Epithelial cell of proximal tubule (primary cell): ENCODE results near the gene NRDE2. TPM values are rescaled to one million over a fixed set of nuclear protein-coding genes. Genes with fewer than 3 reads are reported as not detected.

Experiments used
- DNase-seq: peaks from one replicate; pipeline ENCODE4 v3.0.0-alpha.2; 2011; ENCODE audit warnings: low read depth
- H3K4me3 ChIP-seq: 2 replicates; pipeline ENCODE4 v1.5.1; 2011; ENCODE audit warnings: low read depth, mild to moderate bottlenecking, low read length
- total RNA-seq: library from RNA; depleted of rRNA; stranded (reverse); fragments of >200 nt; gene quantifications from 2 replicates; pipeline ENCODE4 v1.2.3, GENCODE V29; 2015
- TF ChIP-seq, protein P1 (sequence below): conservative IDR thresholded peaks from 2 replicates; pipeline ENCODE4 v1.5.1; 2012; ENCODE audit warnings: low read depth, mild to moderate bottlenecking, low read length

NRDE2 gene
- total RNA-seq, 1 donor from 2014 or later, result 16.5 TPM

DNA sequence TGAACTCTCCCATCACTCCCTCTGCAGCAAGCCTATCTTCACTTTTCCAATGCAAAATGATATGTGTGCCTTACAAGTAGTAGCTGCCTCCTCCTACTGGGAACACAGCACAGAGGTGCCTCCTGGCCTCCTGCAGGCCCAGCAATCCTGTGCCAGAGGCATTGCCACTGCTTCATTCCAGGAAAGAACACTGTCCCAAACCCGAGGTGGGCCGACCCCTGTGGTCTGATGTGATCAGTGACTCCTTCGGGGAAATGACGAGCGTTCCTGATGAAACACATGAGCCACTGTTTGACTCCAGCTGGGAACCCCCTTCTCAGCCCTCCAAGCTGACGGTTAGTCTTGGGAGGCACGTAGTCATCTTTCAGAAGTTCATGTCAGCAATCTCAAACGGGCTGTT lies 55.9 kb downstream of the NRDE2 start:
- H3K4me3 ChIP-seq, result no peak overlapping the region
- no peak for DNase-seq
- TF ChIP-seq, protein P1, sequence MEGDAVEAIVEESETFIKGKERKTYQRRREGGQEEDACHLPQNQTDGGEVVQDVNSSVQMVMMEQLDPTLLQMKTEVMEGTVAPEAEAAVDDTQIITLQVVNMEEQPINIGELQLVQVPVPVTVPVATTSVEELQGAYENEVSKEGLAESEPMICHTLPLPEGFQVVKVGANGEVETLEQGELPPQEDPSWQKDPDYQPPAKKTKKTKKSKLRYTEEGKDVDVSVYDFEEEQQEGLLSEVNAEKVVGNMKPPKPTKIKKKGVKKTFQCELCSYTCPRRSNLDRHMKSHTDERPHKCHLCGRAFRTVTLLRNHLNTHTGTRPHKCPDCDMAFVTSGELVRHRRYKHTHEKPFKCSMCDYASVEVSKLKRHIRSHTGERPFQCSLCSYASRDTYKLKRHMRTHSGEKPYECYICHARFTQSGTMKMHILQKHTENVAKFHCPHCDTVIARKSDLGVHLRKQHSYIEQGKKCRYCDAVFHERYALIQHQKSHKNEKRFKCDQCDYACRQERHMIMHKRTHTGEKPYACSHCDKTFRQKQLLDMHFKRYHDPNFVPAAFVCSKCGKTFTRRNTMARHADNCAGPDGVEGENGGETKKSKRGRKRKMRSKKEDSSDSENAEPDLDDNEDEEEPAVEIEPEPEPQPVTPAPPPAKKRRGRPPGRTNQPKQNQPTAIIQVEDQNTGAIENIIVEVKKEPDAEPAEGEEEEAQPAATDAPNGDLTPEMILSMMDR, result no peak

DNA sequence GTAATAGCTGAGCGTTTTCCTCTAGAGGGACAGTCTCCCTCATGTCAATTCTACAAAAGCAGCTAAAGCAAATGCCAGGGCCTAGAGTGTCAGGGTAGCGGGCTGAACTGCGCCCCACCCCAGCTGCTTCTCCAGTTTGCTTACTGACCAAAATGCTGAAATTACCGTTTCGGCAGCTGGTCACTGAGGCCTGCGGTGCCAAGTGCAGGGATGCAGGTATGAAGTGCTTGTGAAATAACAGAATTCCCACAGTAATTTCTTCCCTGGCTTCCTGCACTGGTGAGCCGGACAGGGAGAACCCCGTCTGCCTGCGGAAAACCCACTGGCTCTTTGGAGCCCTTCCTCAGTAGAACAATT lies 56.3 kb downstream of the NRDE2 start:
- no peak overlapping the region for H3K4me3 ChIP-seq
- no peak for DNase-seq
- TF ChIP-seq, protein P1, result no peak

DNA sequence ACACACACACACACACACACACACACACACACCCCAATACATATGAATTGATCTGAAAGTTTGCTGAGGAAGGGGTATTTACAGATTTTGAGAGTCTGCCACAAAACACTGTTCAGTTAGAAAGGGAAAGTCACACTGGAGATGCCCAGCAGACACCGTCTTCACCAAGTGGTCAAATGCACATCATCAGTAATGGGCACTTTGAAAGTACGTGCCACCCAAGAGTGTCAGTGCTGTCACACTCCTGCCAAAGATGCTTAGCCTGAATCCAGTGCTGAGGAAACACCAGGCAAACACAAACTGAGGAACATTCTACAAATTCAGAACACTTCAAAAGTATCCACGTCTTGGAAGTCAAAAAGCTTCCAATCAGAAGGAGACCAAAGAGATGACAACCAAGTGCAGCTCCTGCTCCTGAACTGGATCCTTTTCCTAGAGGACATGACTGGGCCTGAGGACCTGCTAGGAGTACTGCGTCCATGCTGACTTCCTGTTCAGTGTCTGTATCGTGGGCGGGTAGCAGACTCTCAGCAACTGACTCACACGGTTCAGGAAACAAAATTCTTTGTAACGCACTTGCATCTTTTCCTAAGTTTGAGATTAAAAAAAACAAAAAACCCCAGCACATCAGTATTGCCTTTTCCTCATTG lies 56.8 kb downstream of the NRDE2 start:
- DNase-seq, result no peak
- no peak overlapping the region for H3K4me3 ChIP-seq
- TF ChIP-seq, protein P1, result no peak

DNA sequence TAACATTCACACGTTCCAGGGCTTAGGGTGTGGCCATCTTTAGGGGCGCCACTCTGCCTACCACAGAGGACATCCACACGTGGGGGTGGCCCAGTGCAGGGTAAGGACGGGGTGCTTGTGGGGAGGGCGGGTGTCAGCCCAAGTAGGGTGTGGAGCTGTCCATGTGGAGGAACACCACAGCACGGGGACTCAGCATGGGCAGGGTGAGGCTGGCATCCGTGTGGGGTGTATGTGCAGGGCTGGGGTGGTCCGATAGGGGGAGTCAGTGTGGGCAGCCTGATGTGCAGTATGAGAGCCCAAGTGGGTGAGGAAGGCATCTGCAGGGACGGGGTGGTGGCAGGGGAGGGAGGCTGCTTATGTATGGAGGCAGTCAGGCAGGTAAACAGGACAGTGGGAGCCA lies 57.7 kb downstream of the NRDE2 start:
- H3K4me3 ChIP-seq, result no peak overlapping the region
- no peak for DNase-seq
- TF ChIP-seq, protein P1, result peak; percentile 3

DNA sequence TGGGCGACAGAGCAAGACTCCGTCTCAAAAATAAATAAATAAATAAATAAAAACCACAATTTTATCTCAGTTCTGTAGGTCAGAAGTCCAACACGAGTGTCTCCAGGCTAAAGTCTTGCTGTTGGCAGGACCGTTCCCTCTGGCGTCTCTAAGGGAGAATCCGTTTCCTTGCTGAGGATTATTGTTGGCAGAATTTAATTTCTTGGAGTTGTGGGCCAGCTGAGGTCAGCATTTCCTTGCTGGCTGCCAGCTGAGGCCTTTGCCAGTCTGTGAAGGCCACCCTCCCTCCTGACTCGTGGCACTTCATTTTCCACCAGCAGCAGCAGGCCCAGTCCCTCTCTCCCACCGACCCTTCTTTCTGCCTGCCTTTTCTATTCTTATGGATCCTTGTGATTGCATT lies 58.2 kb downstream of the NRDE2 start:
- TF ChIP-seq, protein P1, result no peak
- H3K4me3 ChIP-seq, result no peak overlapping the region
- no peak for DNase-seq

DNA sequence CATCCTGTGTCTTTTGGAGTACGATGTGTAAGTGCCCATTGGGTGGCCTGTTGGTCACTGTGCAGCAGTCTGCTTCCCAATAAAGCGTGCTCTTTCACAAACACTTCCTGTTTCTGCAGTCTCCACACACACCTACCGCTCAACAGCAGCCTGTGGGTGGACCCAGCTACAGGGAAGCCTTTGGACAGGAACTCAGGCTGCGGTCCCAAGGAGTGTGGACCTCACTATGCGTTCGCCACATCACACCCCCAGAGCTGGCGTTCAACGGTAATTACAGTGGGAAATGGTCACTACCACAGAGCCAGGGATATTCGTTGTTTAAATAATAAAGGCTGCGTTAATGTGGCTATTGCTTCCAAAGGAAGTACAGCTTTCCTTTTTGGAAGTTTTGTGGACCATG lies 59.2 kb downstream of the NRDE2 start:
- H3K4me3 ChIP-seq, result no peak overlapping the region
- no peak for DNase-seq
- TF ChIP-seq, protein P1, result no peak

DNA sequence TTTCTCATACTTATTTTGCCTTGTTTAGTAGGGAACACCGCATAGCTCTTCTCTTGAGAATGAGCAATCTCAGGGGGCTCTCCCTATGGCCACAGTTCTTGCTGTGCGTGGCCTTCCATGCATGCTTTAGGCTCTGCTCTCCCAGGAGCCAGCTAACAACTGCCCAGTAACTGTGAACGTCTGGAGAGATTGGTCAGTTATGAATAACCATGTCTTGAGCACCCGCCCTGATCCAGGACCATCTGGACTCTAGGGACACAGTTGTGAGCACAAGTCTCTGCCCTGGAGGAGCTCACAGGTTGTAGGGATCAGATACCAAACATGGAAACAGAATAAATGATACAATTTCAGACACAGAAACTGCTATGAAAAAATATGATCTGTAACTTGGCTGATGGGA lies 63.3 kb downstream of the NRDE2 start:
- DNase-seq, result no peak
- H3K4me3 ChIP-seq, result no peak overlapping the region
- TF ChIP-seq, protein P1, result no peak
